K562 treated with DMSO at 1 percent for 4 hours (cell line): ENCODE data around the gene EIF2B5. TPM values are rescaled to one million over a fixed set of nuclear protein-coding genes. Genes with fewer than 3 reads are reported as not detected.

Source experiments
- total RNA-seq: library from RNA; unstranded; fragments of 300-600 nt; gene quantifications from 2 replicates; pipeline ENCODE4 v1.2.3, GENCODE V29; 2022; ENCODE audit not compliant: insufficient read depth

EIF2B5 gene
- 49.5 and 63.6 TPM in 2 replicates for total RNA-seq

DNA sequence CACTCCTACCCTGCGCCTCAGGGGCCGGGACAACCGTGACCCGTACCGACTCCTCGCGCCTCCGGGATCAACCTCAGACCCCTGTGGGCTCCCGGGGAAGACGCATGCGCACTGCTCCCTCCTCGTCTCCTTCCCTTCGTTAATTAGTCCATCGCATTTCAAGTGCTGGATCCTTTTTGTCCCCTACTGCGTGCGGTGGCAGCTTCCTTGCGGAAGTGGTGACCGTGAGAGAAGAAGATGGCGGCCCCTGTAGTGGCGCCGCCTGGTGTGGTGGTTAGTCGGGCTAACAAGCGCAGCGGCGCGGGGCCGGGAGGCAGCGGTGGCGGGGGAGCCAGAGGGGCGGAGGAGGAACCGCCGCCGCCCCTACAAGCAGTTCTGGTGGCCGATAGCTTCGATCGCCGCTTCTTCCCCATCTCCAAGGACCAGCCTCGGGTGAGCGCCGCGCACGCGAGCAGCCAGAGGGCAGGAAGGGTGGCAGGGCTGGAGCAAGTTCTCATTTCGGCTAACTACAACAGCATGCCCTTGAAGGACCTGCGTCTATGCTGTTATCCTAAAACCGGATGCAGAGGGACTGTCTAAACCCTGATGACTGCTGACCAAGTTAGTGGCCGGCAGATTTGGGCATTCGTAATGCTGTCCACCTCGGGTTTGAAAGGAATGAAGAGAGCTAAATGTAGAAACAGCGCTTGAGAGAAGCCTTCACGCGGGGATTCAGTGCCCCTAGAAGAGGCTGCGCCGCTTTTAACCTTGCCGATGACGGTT, at the start of gene EIF2B5:
Gene EIF2B5 (plus strand): TSS at position 210 of the 762 bp plus-strand sequence. CDS start 28 bp downstream, at position 238.

GRCh38 chr3:184096811-184097383, 38.3 kb upstream of the EIF2B5 start, which contains the start of gene HTR3E:
Gene HTR3E (plus strand): TSS chr3:184097064. CDS start chr3:184097530, 466 bp downstream.

DNA sequence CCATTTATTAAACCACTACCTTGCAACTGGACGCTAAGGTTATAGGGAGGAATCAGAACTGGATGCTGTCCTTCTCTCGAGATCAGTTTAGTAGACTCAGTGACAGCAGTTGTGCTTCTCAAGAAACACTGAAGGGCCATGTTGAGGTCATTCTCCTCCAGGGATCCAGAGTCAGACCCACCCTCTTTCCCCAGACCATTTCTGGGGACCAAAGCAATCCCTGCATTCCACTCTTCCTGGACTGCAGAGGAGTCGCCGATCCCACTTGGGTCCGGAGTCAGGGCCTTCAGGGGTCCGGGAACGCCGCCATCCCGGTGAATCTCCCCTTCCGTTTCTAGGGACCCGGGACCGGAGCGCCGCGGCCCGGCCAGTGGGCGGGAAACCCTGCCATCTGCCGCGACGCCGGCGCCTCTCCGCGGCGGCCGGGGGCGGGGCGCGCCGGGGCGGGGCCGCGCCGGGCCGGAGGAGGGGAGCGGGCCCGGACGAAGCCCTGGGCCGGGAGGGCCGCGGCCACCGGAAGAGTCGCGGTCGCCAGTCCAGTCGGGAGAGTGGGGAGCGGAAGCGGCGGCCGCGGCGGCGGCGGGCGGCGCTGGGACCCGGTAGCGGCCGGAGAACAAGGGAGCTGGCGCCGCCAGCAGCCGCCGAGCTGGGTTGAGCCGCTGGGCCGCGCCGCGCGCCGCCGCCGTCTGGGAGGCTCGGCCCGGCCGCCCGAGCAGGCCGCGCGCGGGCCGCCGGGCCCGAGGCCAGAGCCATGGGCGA, 19.9 kb downstream of the EIF2B5 start, which contains the start of gene DVL3:
Gene DVL3 (plus strand): TSS at position 493 of the 759 bp plus-strand sequence. CDS start 259 bp downstream, at position 752.

DNA sequence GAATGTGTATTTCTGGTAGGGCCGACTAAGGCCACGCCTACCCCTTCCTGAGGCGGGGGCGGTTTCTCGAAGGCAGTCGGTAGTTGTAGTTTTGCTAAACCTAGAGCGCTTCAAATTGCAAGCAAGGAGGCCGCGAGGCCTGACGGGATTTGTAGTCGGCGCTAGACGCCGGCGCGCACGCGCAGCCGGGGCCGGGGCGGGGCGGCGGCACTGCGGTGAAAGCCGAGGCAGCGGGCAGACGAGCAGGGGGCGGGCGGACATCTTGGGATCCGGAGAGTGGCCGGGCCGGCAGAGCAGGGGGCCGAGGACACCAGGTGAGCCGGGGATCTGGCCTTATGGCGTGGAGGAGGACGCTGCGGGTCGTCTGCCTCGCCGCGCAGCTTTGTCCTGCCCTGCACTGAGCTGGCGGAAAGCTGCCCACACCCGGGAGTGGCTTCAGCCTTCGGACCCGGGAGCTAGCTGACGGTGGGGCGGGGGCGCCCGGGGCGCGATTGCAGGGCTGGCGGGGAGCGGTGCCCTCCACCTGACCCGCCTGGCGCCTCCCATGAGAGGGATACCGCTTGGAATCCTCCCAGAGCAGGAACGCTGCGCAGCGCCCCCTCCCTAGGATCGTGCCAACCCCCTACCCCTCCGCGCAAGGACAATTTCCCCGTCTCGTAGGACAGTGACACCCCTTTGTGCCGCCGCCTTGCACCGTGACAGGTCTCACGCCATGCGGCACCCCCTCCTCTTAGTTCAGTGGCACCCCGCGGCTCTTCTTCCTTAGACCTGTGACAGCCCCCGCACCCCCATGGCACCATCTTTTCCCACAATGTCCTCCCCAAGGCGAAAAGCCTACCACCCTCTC, 39.7 kb downstream of the EIF2B5 start, which contains the start of gene AP2M1:
Gene AP2M1 (plus strand): TSS at position 210 of the 847 bp plus-strand sequence. CDS start 2,139 bp downstream, outside the sequence.

DNA sequence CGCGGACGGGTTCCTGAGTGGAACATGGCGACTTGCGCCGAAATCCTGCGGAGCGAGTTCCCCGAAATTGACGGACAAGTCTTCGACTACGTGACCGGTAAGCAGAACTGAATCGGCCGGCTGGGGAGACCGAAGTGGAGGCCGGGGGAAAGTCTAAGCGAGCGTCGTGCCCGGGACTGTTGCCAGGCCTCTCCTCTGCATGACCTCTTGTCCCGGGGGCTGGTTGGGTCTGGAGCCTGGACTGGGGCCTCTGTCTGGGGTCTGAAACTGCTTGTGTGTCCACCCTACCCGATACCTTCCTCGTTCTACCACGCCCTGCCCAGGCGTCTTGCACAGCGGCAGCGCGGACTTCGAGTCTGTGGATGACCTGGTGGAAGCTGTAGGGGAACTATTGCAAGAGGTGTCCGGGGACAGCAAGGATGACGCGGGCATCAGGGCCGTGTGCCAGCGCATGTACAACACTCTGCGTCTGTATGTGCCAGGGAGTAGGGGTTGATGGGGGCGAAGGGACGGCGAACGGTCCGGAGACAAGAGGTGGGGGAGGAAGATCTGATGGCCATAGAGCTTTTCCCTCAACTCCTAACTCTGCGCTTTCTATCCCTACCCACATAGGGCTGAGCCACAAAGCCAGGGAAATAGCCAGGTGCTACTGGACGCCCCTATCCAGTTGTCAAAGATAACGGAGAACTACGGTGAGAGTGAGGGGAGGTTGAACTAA, 51.2 kb downstream of the EIF2B5 start, which contains the start of gene ABCF3:
Gene ABCF3 (plus strand): TSS at position 16 of the 718 bp plus-strand sequence. CDS start 9 bp downstream, at position 25.

Other genes with a start within 250 kb of the EIF2B5 start
- gene ABCC5, start 117.5 kb upstream of the EIF2B5 start, total RNA-seq = 13.9 and 20.1 TPM in 2 replicates
- not detected in 2 replicates for gene HTR3D, start 103.6 kb upstream of the EIF2B5 start, total RNA-seq
- gene HTR3C, start 82.3 kb upstream of the EIF2B5 start, total RNA-seq = not detected in 2 replicates
- not detected in 2 replicates for gene HTR3E, start 38.3 kb upstream of the EIF2B5 start, total RNA-seq
- 46.2 and 64.6 TPM in 2 replicates for gene DVL3, start 20.0 kb downstream of the EIF2B5 start, total RNA-seq
- 500 and 530 TPM in 2 replicates for gene AP2M1, start 39.5 kb downstream of the EIF2B5 start, total RNA-seq
- 26.8 and 32.8 TPM in 2 replicates for gene ABCF3, start 50.8 kb downstream of the EIF2B5 start, total RNA-seq
- gene VWA5B2, start 94.2 kb downstream of the EIF2B5 start, total RNA-seq = 0.17 and 2.7 TPM in 2 replicates
- gene ALG3, start 113.6 kb downstream of the EIF2B5 start, total RNA-seq = 91.9 and 93.1 TPM in 2 replicates
- 10.2 and 12.8 TPM in 2 replicates for gene EEF1AKMT4, start 114.3 kb downstream of the EIF2B5 start, total RNA-seq
- gene CAMK2N2, start 126.2 kb downstream of the EIF2B5 start, total RNA-seq = not detected in 2 replicates
- gene ECE2, start 140.7 kb downstream of the EIF2B5 start, total RNA-seq = not detected in 2 replicates
- gene PSMD2, start 163.9 kb downstream of the EIF2B5 start, total RNA-seq = 314 and 374 TPM in 2 replicates
- gene EIF4G1, start 179.2 kb downstream of the EIF2B5 start, total RNA-seq = 181 and 217 TPM in 2 replicates
- gene FAM131A, start 202.2 kb downstream of the EIF2B5 start, total RNA-seq = 9.5 and 16.5 TPM in 2 replicates
- gene CLCN2, start 226.2 kb downstream of the EIF2B5 start, total RNA-seq = 4.1 and 8.9 TPM in 2 replicates
- 84.6 and 90.7 TPM in 2 replicates for gene POLR2H, start 226.4 kb downstream of the EIF2B5 start, total RNA-seq
- not detected in 2 replicates for gene THPO, start 242.8 kb downstream of the EIF2B5 start, total RNA-seq
- 1.2 TPM in 1 of 2 replicates, not detected in the other for gene CHRD, start 244.7 kb downstream of the EIF2B5 start, total RNA-seq